Measurements from ENCODE around the gene EPHA4.

Gene EPHA4

DNA sequence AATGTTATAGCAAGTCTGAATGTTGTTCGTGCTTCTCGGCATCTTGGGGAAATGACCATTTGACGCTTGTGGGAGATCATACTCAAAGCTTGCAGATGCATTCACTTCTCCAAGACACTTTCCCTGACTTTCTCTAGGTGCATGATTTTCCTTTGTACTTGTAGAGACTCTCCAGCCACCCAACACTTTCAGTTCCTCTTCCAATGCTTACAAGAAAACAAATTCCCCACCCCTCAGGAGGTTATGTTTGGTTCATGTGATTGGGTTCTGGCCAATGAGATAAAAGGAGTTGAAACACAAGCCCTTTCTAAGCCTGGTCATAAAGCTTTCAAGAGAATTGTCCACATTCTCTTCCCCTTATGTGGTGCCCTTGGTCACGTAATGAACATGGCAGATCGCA lies 156.3 kb downstream of the EPHA4 start:
- TF ChIP-seq, protein P1, sequence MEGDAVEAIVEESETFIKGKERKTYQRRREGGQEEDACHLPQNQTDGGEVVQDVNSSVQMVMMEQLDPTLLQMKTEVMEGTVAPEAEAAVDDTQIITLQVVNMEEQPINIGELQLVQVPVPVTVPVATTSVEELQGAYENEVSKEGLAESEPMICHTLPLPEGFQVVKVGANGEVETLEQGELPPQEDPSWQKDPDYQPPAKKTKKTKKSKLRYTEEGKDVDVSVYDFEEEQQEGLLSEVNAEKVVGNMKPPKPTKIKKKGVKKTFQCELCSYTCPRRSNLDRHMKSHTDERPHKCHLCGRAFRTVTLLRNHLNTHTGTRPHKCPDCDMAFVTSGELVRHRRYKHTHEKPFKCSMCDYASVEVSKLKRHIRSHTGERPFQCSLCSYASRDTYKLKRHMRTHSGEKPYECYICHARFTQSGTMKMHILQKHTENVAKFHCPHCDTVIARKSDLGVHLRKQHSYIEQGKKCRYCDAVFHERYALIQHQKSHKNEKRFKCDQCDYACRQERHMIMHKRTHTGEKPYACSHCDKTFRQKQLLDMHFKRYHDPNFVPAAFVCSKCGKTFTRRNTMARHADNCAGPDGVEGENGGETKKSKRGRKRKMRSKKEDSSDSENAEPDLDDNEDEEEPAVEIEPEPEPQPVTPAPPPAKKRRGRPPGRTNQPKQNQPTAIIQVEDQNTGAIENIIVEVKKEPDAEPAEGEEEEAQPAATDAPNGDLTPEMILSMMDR (conservative IDR thresholded peaks at IDR 0.05; ENCODE audit: low read depth, low read length) = no peak
- no peak overlapping the region for H3K4me3 ChIP-seq (ENCODE audit: low read length)
- DNase-seq (ENCODE audit: low read depth) = no peak

- TF ChIP-seq, protein P1 (conservative IDR thresholded peaks at IDR 0.05; ENCODE audit: low read depth, low read length) = no peak
These were observed 159.1 kb downstream of the EPHA4 start for GRCh38 chr2:221412978-221413377.

GRCh38 chr2:221410487-221410886 lies 161.6 kb downstream of the EPHA4 start:
- no peak overlapping the region for H3K4me3 ChIP-seq (ENCODE audit: low read length)
- TF ChIP-seq, protein P1 (conservative IDR thresholded peaks at IDR 0.05; ENCODE audit: low read depth, low read length) = no peak
- DNase-seq (ENCODE audit: low read depth) = no peak

More at GRCh38 chr2:221412978-221413377, 159.1 kb downstream of the EPHA4 start:
- no peak overlapping the region for H3K4me3 ChIP-seq (ENCODE audit: low read length)
- no peak for DNase-seq (ENCODE audit: low read depth)

- TF ChIP-seq, protein P1 (conservative IDR thresholded peaks at IDR 0.05; ENCODE audit: low read depth, low read length) = no peak
- DNase-seq (ENCODE audit: low read depth) = no peak
- H3K4me3 ChIP-seq (ENCODE audit: low read length) = no peak overlapping the region
These were observed 164.3 kb downstream of the EPHA4 start for GRCh38 chr2:221407765-221408164.

GRCh38 chr2:221405521-221405920 lies 166.6 kb downstream of the EPHA4 start:
- TF ChIP-seq, protein P1 (conservative IDR thresholded peaks at IDR 0.05; ENCODE audit: low read depth, low read length) = no peak
- no peak overlapping the region for H3K4me3 ChIP-seq (ENCODE audit: low read length)
- DNase-seq (ENCODE audit: low read depth) = no peak

- DNase-seq (ENCODE audit: low read depth) = peak; percentile 69
- H3K4me3 ChIP-seq (ENCODE audit: low read length) = no peak overlapping the region
- TF ChIP-seq, protein P1 (conservative IDR thresholded peaks at IDR 0.05; ENCODE audit: low read depth, low read length) = no peak
These were observed 170.0 kb downstream of the EPHA4 start for GRCh38 chr2:221402072-221402471.

DNA sequence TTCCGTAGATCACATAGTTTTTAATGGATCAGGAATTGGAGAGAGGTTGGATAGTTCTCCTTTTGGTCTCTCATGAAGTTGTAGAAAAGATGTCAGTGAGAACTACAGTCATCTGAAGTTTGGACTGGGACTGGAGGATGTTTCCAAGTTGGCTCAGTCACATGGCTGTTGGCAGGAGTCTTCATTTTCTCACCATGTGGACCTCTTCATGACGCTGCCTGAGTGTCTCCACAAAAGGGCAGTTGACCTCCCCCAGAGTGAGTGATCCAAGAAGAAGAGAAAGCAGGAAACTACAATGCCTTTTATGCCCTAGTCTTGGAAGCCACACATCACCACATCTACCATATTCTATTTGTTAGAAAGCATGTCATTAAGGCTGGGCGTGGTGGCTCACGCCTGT lies 171.7 kb downstream of the EPHA4 start:
- DNase-seq (ENCODE audit: low read depth) = no peak
- no peak overlapping the region for H3K4me3 ChIP-seq (ENCODE audit: low read length)
- TF ChIP-seq, protein P1 (conservative IDR thresholded peaks at IDR 0.05; ENCODE audit: low read depth, low read length) = no peak

All from retinal pigment epithelial cell (primary cell).